Hepatocyte (in vitro differentiated cells): ENCODE measurements around the gene CTBP1. TPM values are rescaled to one million over a fixed set of nuclear protein-coding genes. Genes with fewer than 3 reads are reported as not detected.

Experiments
- DNase-seq: peaks from one replicate; pipeline ENCODE4 v3.0.0-alpha.2; 2016; ENCODE audit warnings: low spot score
- H2AFZ ChIP-seq: fragments of 200-600 bp; sonication (generic); 2 replicates; pipeline ENCODE4 v1.6.0; 2016; ENCODE audit warnings: antibody characterized with exemption, mild to moderate bottlenecking
- H3K27ac ChIP-seq: fragments of 200-600 bp; sonication (generic); 2 replicates; pipeline ENCODE4 v1.5.1; 2016; ENCODE audit warnings: mild to moderate bottlenecking
- H3K27me3 ChIP-seq: fragments of 200-600 bp; sonication (generic); 2 replicates; pipeline ENCODE4 v1.6.1; 2016
- H3K36me3 ChIP-seq: fragments of 200-600 bp; sonication (generic); replicated peaks from 2 replicates; pipeline ENCODE4 v1.5.1; 2016; ENCODE audit warnings: low read depth; ENCODE audit not compliant: insufficient read depth
- H3K4me1 ChIP-seq: fragments of 200-600 bp; sonication (generic); 2 replicates; pipeline ENCODE4 v1.5.1; 2016; ENCODE audit warnings: mild to moderate bottlenecking, moderate library complexity; ENCODE audit not compliant: insufficient read depth
- H3K4me2 ChIP-seq: fragments of 200-600 bp; sonication (generic); 2 replicates; pipeline ENCODE4 v1.6.0; 2016
- H3K4me3 ChIP-seq: fragments of 200-600 bp; sonication (generic); 2 replicates; pipeline ENCODE4 v1.5.1; 2016; ENCODE audit warnings: mild to moderate bottlenecking
- H3K79me2 ChIP-seq: fragments of 200-600 bp; sonication (generic); 2 replicates; pipeline ENCODE4 v1.6.0; 2017; ENCODE audit warnings: mild to moderate bottlenecking
- H3K9me2 ChIP-seq: fragments of 200-600 bp; sonication (generic); replicated peaks from 2 replicates; pipeline ENCODE4 v1.6.0; 2017; ENCODE audit warnings: mild to moderate bottlenecking; ENCODE audit not compliant: insufficient read depth
- H3K9me3 ChIP-seq: fragments of 200-600 bp; sonication (generic); 2 replicates; pipeline ENCODE4 v1.5.1; 2016; ENCODE audit warnings: low read depth, mild to moderate bottlenecking
- H4K20me1 ChIP-seq: fragments of 200-600 bp; sonication (generic); 2 replicates; pipeline ENCODE4 v1.6.0; 2016; ENCODE audit warnings: mild to moderate bottlenecking; ENCODE audit not compliant: insufficient read depth, poor library complexity, severe bottlenecking
- CTCF ChIP-seq: fragments of 200-600 bp; sonication (generic); IDR thresholded peaks from 2 replicates; pipeline ENCODE4 v1.5.1; 2016; ENCODE audit warnings: antibody characterized with exemption, mild to moderate bottlenecking; ENCODE audit not compliant: poor library complexity
- EZH2 ChIP-seq: fragments of 200-600 bp; sonication (generic); IDR thresholded peaks from 2 replicates; pipeline ENCODE4 v1.6.1; 2016; ENCODE audit warnings: antibody characterized with exemption, mild to moderate bottlenecking, borderline replicate concordance
- EZH2phosphoT487 ChIP-seq: fragments of 200-600 bp; sonication (generic); IDR thresholded peaks from one replicate; pipeline ENCODE4 v1.6.1; 2018; ENCODE audit warnings: antibody characterized with exemption, mild to moderate bottlenecking, low read depth, moderate library complexity; ENCODE audit not compliant: unreplicated experiment, severe bottlenecking
- WGBS: methylation state at CpG from one replicate; pipeline ENCODE4 v1.1.6; 2016; ENCODE audit warnings: low lambda C conversion rate; ENCODE audit errors: missing lambda C conversion rate; 5-methylcytosine and 5-hydroxymethylcytosine counted together
- polyA plus RNA-seq: library from polyadenylated mRNA; unstranded; fragments of >200 nt; fragmentation: Nextera tagmentation; extraction: Ambion mirVana; gene quantifications from 2 replicates; pipeline ENCODE4 v1.2.1, GENCODE V29; 2016
- total RNA-seq: library from RNA; depleted of rRNA; stranded (reverse); fragments of >200 nt; gene quantifications from 2 replicates; pipeline ENCODE4 v1.2.3, GENCODE V29; 2014

Gene CTBP1
- total and polyA plus RNA-seq, 2 experiments from 2014 or later: 169 to 179 TPM

DNA sequence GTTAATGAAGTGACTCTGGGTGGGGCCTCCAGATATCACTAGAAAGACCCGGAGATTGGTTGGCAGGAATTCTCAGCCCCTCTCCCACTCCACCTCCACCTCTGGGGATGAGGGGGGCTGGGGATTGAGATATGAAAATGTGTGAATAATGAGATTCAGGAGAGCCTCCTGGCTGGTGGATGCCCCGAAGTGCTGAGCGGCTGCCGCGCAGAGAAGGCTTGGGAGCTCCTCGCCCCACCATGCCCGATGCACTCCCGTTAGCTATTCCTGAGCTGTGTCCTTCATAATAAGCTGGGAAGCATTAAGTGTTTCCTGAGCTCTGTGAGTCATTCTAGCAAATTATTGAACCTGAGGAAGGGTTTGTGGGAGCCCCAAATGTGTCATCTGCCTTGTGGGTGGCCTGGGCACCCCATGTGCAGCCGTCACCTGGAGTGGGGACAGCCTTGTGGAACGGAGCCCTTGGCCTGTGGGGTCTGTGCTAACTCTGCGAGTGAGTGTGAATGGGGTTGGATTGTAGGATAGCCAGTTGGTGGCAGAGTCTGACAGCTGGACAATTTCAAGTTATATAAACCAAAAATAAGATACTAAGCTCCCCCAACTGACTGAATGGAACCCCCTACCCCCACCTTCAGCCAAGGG lies 36.3 kb upstream of the CTBP1 start:
- H3K4me2 ChIP-seq: no peak overlapping the region
- H2AFZ ChIP-seq: no peak overlapping the region
- no peak for TF ChIP-seq EZH2phosphoT487
- no peak for TF ChIP-seq CTCF
- TF ChIP-seq EZH2: no peak
- no peak overlapping the region for H3K27ac ChIP-seq
- no peak overlapping the region for H3K4me3 ChIP-seq
- H4K20me1 ChIP-seq: peaks cover under 1% of the 10 kb centered on the region
- H3K27me3 ChIP-seq: no peaks in the 10 kb centered on the region
- DNase-seq: no peak
- H3K79me2 ChIP-seq: peaks cover 9% of the 10 kb centered on the region
- peaks cover 3% of the 10 kb centered on the region for H3K4me1 ChIP-seq
- no peaks in the 10 kb centered on the region for H3K36me3 ChIP-seq
- 80% methylated on average over 11 of the region's 11 CpGs for WGBS
- H3K9me3 ChIP-seq: no peaks in the 10 kb centered on the region
- H3K9me2 ChIP-seq: no peaks in the 10 kb centered on the region

- Histone ChIP-seq H3K4me2 (no peak overlapping the region), H3K27me3 (no peaks in the 10 kb centered on the region), H3K9me2 (no peaks in the 10 kb centered on the region), H4K20me1 (no peaks in the 10 kb centered on the region), H3K9me3 (no peaks in the 10 kb centered on the region), H3K36me3 (no peaks in the 10 kb centered on the region), H3K27ac (no peak overlapping the region), H3K79me2 (peaks cover 6% of the 10 kb centered on the region), H2AFZ (no peak overlapping the region), H3K4me1 (peaks cover 3% of the 10 kb centered on the region), H3K4me3 (no peak overlapping the region)
- DNase-seq: no peak
- TF ChIP-seq CTCF: no peak
- TF ChIP-seq EZH2phosphoT487: no peak
- no peak for TF ChIP-seq EZH2
- 86% methylated on average over 9 of the region's 9 CpGs for WGBS
Measured at GRCh38 chr4:1283711-1284110, 34.8 kb upstream of the CTBP1 start.

DNA sequence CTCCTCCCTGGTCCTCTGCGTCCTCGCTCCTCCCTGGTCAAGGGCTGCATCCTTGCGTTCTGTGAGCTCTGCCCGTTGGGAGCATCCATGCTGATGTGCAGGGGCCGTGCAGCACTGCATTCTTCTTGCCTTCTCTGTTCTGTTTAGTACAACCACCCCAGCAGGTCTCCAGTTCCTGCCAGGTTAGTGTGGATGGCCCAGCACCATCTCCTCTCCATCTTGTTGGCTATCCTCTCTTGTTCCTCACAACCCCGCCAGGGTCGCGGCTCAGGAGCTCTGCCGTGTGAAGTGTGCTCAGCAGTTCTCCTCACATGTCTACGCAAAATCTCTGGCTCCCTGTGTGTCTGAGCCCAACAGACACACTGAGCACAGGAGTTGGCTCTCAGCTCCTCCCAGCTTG lies 30.3 kb upstream of the CTBP1 start:
- Histone ChIP-seq H3K9me2 (no peaks in the 10 kb centered on the region), H3K79me2 (no peaks in the 10 kb centered on the region), H3K4me3 (no peak overlapping the region), H3K27ac (no peak overlapping the region), H4K20me1 (no peaks in the 10 kb centered on the region), H3K4me1 (no peaks in the 10 kb centered on the region), H3K36me3 (no peaks in the 10 kb centered on the region), H3K27me3 (no peaks in the 10 kb centered on the region), H2AFZ (no peak overlapping the region), H3K9me3 (no peaks in the 10 kb centered on the region), H3K4me2 (no peak overlapping the region)
- no peak for DNase-seq
- no peak for TF ChIP-seq EZH2
- no peak for TF ChIP-seq EZH2phosphoT487
- no peak for TF ChIP-seq CTCF
- WGBS: 91% methylated on average over 10 of the region's 10 CpGs
